ENCODE results near the gene KCNJ5. TPM values are rescaled to one million over a fixed set of nuclear protein-coding genes. Genes with fewer than 3 reads are reported as not detected.

KCNJ5 gene
- total and polyA plus RNA-seq, 2 experiments from 2014 or later = under 0.01 TPM; not detected in 1

DNA sequence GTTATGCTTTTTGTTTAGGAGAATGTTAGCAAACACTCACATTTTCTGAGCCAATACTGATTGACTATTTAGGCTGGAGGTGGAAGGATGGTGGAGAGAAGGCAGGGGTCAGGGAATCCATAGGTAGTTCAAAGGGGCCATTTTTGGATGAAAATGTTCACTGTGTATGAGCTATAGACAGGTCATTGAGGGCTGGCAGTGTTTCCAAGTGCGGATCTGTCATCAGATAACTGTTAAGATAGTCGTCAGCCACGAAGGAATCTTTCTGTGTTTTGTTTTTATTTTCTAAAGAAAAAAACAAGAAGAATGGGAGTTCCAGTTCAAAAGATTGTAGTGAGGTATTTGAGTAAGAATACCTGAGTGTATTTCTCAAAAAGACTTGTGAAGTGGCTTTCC, 3.1 kb downstream of the KCNJ5 start:
- TF ChIP-seq EZH2 (IDR thresholded peaks at IDR 0.05; ENCODE audit: insufficient read depth, poor library complexity, severe bottlenecking) = no peak
- TF ChIP-seq EZH2phosphoT487 (IDR thresholded peaks at IDR 0.05; ENCODE audit: insufficient read depth, low read depth) = no peak
- Histone ChIP-seq H3K9me3 (ENCODE audit: low read depth) (no peaks in the 10 kb centered on the region), H3K4me3 (no peak overlapping the region), H4K20me1 (ENCODE audit: insufficient read depth) (no peaks in the 10 kb centered on the region), H3K9ac (no peak overlapping the region), H3K4me2 (ENCODE audit: unreplicated experiment) (no peak overlapping the region), H3K27me3 (replicated peaks; ENCODE audit: insufficient read depth) (no peaks in the 10 kb centered on the region; the same call in 1 of the 2 replicates), H3F3A (ENCODE audit: insufficient read depth) (0 out of 2 replicates have a peak, but pooled peaks cover 12% of the 10 kb centered on the region), H3K79me2 (ENCODE audit: insufficient read depth) (no peaks in the 10 kb centered on the region), H3K4me1 (ENCODE audit: insufficient read depth) (peaks cover 12% of the 10 kb centered on the region; the same call in 1 of the 2 replicates), H3K36me3 (ENCODE audit: low read depth) (no peaks in the 10 kb centered on the region), H2AFZ (no peak overlapping the region), H3K9me2 (ENCODE audit: insufficient read depth) (no peaks in the 10 kb centered on the region), H3K27ac (no peak overlapping the region)
- in situ Hi-C loops (cut with MboI) = no loop called here
- DNase-seq = no peak
- 86 to 88% methylated on average over 3 of the region's 3 CpGs for WGBS, 2 experiments (ENCODE audit: low coverage in 1 of 2, low lambda C conversion rate in 2 of 2, missing lambda C conversion rate in 2 of 2)

DNA sequence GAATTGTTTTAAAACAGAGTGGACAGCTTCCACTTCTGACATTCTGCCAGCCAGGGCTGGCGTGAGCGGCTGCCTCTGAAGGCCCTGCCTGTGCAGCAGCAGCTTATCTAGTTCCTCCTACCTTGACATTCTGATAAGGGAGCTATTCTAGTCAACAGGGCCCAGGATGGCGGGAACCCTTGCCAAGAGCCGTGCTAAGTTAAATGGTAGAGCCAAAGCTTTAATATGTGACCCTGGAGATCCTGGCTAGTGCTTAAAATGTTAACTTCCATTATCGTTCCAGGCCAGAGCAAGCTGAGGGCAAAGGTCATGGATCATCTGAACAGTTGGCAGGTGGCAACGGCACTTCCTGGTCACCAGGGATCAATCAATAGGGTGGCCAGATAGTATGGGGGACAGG, 3.5 kb downstream of the KCNJ5 start:
- no peaks in the 10 kb centered on the region for H3K9me2 ChIP-seq (ENCODE audit: insufficient read depth)

DNA sequence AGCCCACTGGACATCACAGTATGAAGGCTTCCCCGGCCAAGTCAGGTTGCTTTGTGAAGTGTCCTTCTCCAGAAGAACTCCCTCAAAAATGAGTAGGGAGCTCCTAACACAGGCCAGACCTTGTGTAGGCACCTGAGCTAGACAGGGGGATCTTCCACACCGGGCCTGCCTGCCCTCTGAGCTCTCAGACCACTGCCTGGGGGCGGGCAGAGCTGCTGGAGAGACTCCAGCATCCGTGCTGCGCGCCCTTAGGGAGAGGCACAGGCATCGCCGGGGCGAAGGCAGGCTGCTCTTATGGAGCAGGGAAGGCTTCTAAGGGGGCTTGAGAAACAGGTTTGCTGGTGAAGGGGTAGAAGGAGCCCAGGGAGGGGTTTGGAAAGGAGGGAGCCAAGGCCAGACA, 4.4 kb downstream of the KCNJ5 start:
- peaks cover 12% of the 10 kb centered on the region; the same call in 1 of the 2 replicates for H3K4me1 ChIP-seq (ENCODE audit: insufficient read depth)
- H3K36me3 ChIP-seq (ENCODE audit: low read depth) = no peaks in the 10 kb centered on the region
- in situ Hi-C loops (cut with MboI) = no loop called here
- WGBS, 2 experiments (ENCODE audit: low coverage in 1 of 2, low lambda C conversion rate in 2 of 2, missing lambda C conversion rate in 2 of 2) = 95% methylated on average over 9 of the region's 9 CpGs
- no peaks in the 10 kb centered on the region for H3K9me2 ChIP-seq (ENCODE audit: insufficient read depth)
- no peak overlapping the region for H2AFZ ChIP-seq
- H3K4me2 ChIP-seq (ENCODE audit: unreplicated experiment) = no peak overlapping the region
- no peaks in the 10 kb centered on the region for H3K9me3 ChIP-seq (ENCODE audit: low read depth)
- no peak overlapping the region for H3K4me3 ChIP-seq
- TF ChIP-seq EZH2 (IDR thresholded peaks at IDR 0.05; ENCODE audit: insufficient read depth, poor library complexity, severe bottlenecking) (no peak), EZH2phosphoT487 (IDR thresholded peaks at IDR 0.05; ENCODE audit: insufficient read depth, low read depth) (no peak)
- H3K9ac ChIP-seq = no peak overlapping the region
- no peak for DNase-seq
- H3K27me3 ChIP-seq (replicated peaks; ENCODE audit: insufficient read depth) = no peaks in the 10 kb centered on the region; the same call in 1 of the 2 replicates
- H3K27ac ChIP-seq = no peak overlapping the region
- H4K20me1 ChIP-seq (ENCODE audit: insufficient read depth) = no peaks in the 10 kb centered on the region
- 0 out of 2 replicates have a peak, but pooled peaks cover 12% of the 10 kb centered on the region for H3F3A ChIP-seq (ENCODE audit: insufficient read depth)
- H3K79me2 ChIP-seq (ENCODE audit: insufficient read depth) = no peaks in the 10 kb centered on the region

More for the DNA sequence above, 3.5 kb downstream of the KCNJ5 start:
- Histone ChIP-seq H3K9me3 (ENCODE audit: low read depth) (no peaks in the 10 kb centered on the region), H3K4me3 (no peak overlapping the region), H3K27ac (no peak overlapping the region), H3K9ac (no peak overlapping the region), H2AFZ (no peak overlapping the region), H3K4me1 (ENCODE audit: insufficient read depth) (peaks cover 12% of the 10 kb centered on the region; the same call in 1 of the 2 replicates), H3K27me3 (replicated peaks; ENCODE audit: insufficient read depth) (no peaks in the 10 kb centered on the region; the same call in 1 of the 2 replicates), H3F3A (ENCODE audit: insufficient read depth) (0 out of 2 replicates have a peak, but pooled peaks cover 12% of the 10 kb centered on the region), H4K20me1 (ENCODE audit: insufficient read depth) (no peaks in the 10 kb centered on the region), H3K4me2 (ENCODE audit: unreplicated experiment) (no peak overlapping the region), H3K79me2 (ENCODE audit: insufficient read depth) (no peaks in the 10 kb centered on the region), H3K36me3 (ENCODE audit: low read depth) (no peaks in the 10 kb centered on the region)
- no peak for DNase-seq
- TF ChIP-seq EZH2phosphoT487 (IDR thresholded peaks at IDR 0.05; ENCODE audit: insufficient read depth, low read depth) (no peak), EZH2 (IDR thresholded peaks at IDR 0.05; ENCODE audit: insufficient read depth, poor library complexity, severe bottlenecking) (no peak)
- in situ Hi-C loops (cut with MboI) = no loop called here
- WGBS, 2 experiments (ENCODE audit: low coverage in 1 of 2, low lambda C conversion rate in 2 of 2, missing lambda C conversion rate in 2 of 2) = 78% methylated on average over 6 of the region's 6 CpGs

DNA sequence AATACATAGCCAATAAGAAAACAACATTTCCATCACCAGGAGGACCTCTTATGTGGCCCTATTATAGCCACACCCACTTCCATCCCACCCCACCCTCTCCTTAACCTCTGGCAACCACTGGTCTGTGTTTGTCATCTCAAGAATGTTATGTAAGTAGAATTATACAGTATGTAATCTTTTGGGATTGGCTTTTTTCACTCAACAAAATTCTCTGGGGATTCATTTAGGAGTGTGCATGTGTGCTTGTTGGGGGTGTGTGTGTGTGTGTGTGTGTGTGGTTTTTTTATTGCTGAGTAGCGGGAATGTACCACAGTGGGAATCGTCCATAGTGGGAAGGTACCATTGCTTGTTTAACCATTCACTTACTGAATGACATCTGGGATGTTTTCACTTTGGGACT, 5.2 kb downstream of the KCNJ5 start:
- no peak overlapping the region for H3K27ac ChIP-seq
- H3K4me3 ChIP-seq = no peak overlapping the region
- in situ Hi-C loops (cut with MboI) = no loop called here
- 0 out of 2 replicates have a peak, but pooled peaks cover 12% of the 10 kb centered on the region for H3F3A ChIP-seq (ENCODE audit: insufficient read depth)
- H3K4me2 ChIP-seq (ENCODE audit: unreplicated experiment) = no peak overlapping the region
- H3K79me2 ChIP-seq (ENCODE audit: insufficient read depth) = no peaks in the 10 kb centered on the region
- no peak overlapping the region for H2AFZ ChIP-seq
- 23 to 34% methylated on average over 2 of the region's 2 CpGs for WGBS, 2 experiments (ENCODE audit: low coverage in 1 of 2, low lambda C conversion rate in 2 of 2, missing lambda C conversion rate in 2 of 2)
- no peaks in the 10 kb centered on the region for H3K36me3 ChIP-seq (ENCODE audit: low read depth)
- peak; percentile 22 for DNase-seq
- H3K9ac ChIP-seq = no peak overlapping the region
- H4K20me1 ChIP-seq (ENCODE audit: insufficient read depth) = no peaks in the 10 kb centered on the region
- no peaks in the 10 kb centered on the region; the same call in 1 of the 2 replicates for H3K27me3 ChIP-seq (replicated peaks; ENCODE audit: insufficient read depth)
- H3K9me2 ChIP-seq (ENCODE audit: insufficient read depth) = no peaks in the 10 kb centered on the region
- H3K4me1 ChIP-seq (ENCODE audit: insufficient read depth) = peaks cover 12% of the 10 kb centered on the region; the same call in 1 of the 2 replicates
- no peaks in the 10 kb centered on the region for H3K9me3 ChIP-seq (ENCODE audit: low read depth)
- no peak for TF ChIP-seq EZH2 (IDR thresholded peaks at IDR 0.05; ENCODE audit: insufficient read depth, poor library complexity, severe bottlenecking)
- no peak for TF ChIP-seq EZH2phosphoT487 (IDR thresholded peaks at IDR 0.05; ENCODE audit: insufficient read depth, low read depth)
